Anterior cingulate cortex (tissue), 58 donors: ENCODE results near the gene USP35.

Source experiments
- DNase-seq, 58 donors: peaks; one replicate each; lab custom pipeline; 2025; lab: John Stamatoyannopoulos, UW

USP35 gene

GRCh38 chr11:78193806-78194205 is 5.1 kb downstream of the USP35 start:
- DNase-seq = no peak

GRCh38 chr11:78194490-78194889 is 5.8 kb downstream of the USP35 start:
- DNase-seq = no peak

- DNase-seq = peak in 1 of 58 donors; percentile 16
Observed at GRCh38 chr11:78195917-78196560, 7.3 kb downstream of the USP35 start.

- no peak for DNase-seq
Observed at GRCh38 chr11:78196661-78197091, 8.0 kb downstream of the USP35 start.

- no peak for DNase-seq
Observed at GRCh38 chr11:78197816-78198215, 9.1 kb downstream of the USP35 start.

- no peak for DNase-seq
Observed at GRCh38 chr11:78199015-78199652, 10.4 kb downstream of the USP35 start.

- DNase-seq = no peak
Observed at GRCh38 chr11:78199653-78200015, 10.9 kb downstream of the USP35 start.

- DNase-seq = no peak
Observed at GRCh38 chr11:78200061-78200460, 11.3 kb downstream of the USP35 start.

GRCh38 chr11:78200553-78200952 is 11.8 kb downstream of the USP35 start:
- no peak for DNase-seq

GRCh38 chr11:78201096-78201818 is 12.5 kb downstream of the USP35 start:
- DNase-seq = no peak

- no peak for DNase-seq
Observed at GRCh38 chr11:78202733-78203167, 14.0 kb downstream of the USP35 start.

GRCh38 chr11:78203184-78203583 is 14.5 kb downstream of the USP35 start:
- DNase-seq = peak in 1 of 58 donors; percentile 9

GRCh38 chr11:78205256-78205655 is 16.5 kb downstream of the USP35 start:
- no peak for DNase-seq

GRCh38 chr11:78205691-78206090 is 17.0 kb downstream of the USP35 start:
- no peak for DNase-seq

GRCh38 chr11:78207532-78208256 is 19.0 kb downstream of the USP35 start:
- no peak for DNase-seq

- DNase-seq = no peak
Observed at GRCh38 chr11:78208257-78209165, 19.8 kb downstream of the USP35 start.

- DNase-seq = no peak
Observed at GRCh38 chr11:78209478-78209877, 20.8 kb downstream of the USP35 start.

- DNase-seq = no peak
Observed at GRCh38 chr11:78210000-78210608, 21.4 kb downstream of the USP35 start.

GRCh38 chr11:78211565-78211964 is 22.8 kb downstream of the USP35 start:
- no peak for DNase-seq
